Ovary (tissue), 3 donors: ENCODE measurements around the gene FAM13C.

Experiments used
- EP300 ChIP-seq: sonication (generic); formaldehyde crosslinking; IDR thresholded peaks from one replicate; pipeline ENCODE4 v1.6.1; 2017; ENCODE audit warnings: antibody characterized with exemption
- POLR2A ChIP-seq: fragments of 450-650 bp; IDR thresholded peaks from one replicate; pipeline ENCODE4 v1.6.1; 2017; ENCODE audit warnings: antibody characterized with exemption, mild to moderate bottlenecking, moderate library complexity
- TF ChIP-seq, protein P1 (sequence below), 3 donors: fragments of 450-650 bp in 2 of 3; fragments of 200-600 bp in 1 of 3; IDR thresholded peaks; one replicate each; pipeline versions ENCODE4 v1.5.1 to v1.8.0; 2016 to 2022; ENCODE audit warnings: antibody characterized with exemption in 3 of 3, mild to moderate bottlenecking in 1 of 3
- donor health status: DM: no; HTN: no; CAD: no.

DNA sequence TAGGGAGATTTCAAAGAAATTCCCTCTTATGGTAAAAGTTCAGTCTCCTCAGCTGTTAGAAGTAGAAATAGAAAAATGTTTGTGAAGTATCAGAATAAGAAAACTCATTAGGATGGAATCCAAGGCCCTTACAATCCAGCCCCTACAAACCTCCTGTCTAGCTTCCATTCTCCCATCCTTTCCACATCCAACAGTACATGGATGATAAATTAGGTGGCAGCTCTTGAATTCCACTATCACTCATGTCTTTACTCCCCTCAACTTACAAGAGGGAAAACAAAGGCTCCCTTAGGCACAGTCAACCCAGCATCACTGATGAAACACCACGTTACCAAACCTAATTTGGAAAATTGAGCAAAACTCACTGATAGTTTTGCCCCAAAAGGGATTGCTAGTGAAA is 23.0 kb downstream of the FAM13C start:
- TF ChIP-seq, protein P1, sequence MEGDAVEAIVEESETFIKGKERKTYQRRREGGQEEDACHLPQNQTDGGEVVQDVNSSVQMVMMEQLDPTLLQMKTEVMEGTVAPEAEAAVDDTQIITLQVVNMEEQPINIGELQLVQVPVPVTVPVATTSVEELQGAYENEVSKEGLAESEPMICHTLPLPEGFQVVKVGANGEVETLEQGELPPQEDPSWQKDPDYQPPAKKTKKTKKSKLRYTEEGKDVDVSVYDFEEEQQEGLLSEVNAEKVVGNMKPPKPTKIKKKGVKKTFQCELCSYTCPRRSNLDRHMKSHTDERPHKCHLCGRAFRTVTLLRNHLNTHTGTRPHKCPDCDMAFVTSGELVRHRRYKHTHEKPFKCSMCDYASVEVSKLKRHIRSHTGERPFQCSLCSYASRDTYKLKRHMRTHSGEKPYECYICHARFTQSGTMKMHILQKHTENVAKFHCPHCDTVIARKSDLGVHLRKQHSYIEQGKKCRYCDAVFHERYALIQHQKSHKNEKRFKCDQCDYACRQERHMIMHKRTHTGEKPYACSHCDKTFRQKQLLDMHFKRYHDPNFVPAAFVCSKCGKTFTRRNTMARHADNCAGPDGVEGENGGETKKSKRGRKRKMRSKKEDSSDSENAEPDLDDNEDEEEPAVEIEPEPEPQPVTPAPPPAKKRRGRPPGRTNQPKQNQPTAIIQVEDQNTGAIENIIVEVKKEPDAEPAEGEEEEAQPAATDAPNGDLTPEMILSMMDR (IDR thresholded peaks at IDR 0.05) = no peak
- no peak for TF ChIP-seq POLR2A
- no peak for TF ChIP-seq EP300
